HG03045 (cell line): Measurements from ENCODE around the gene STAC3.

Experiments
- ATAC-seq: cut with Tn5 transposase; IDR thresholded peaks from one replicate; pipeline ENCODE4 v1.9.1; 2021; ENCODE audit warnings: mild to moderate bottlenecking, moderate library complexity; ENCODE audit not compliant: unreplicated experiment

Gene STAC3

GRCh38 chr12:57224278-57224972 is 26.6 kb downstream of the STAC3 start:
- ATAC-seq, result no peak

GRCh38 chr12:57223191-57224165 is 27.5 kb downstream of the STAC3 start:
- ATAC-seq, result no peak

GRCh38 chr12:57222286-57223190 is 28.4 kb downstream of the STAC3 start:
- ATAC-seq, result no peak

- no peak for ATAC-seq
Measured at GRCh38 chr12:57221169-57221917, 29.6 kb downstream of the STAC3 start.

GRCh38 chr12:57220770-57221168 is 30.2 kb downstream of the STAC3 start:
- no peak for ATAC-seq

GRCh38 chr12:57219993-57220754 is 30.8 kb downstream of the STAC3 start:
- ATAC-seq, result no peak

GRCh38 chr12:57219205-57219992 is 31.6 kb downstream of the STAC3 start:
- no peak for ATAC-seq

- no peak for ATAC-seq
Measured at GRCh38 chr12:57218030-57218853, 32.7 kb downstream of the STAC3 start.

- no peak for ATAC-seq
Measured at GRCh38 chr12:57216921-57217879, 33.8 kb downstream of the STAC3 start.

- ATAC-seq, result no peak
Measured at GRCh38 chr12:57216014-57216911, 34.7 kb downstream of the STAC3 start, which contains the start of gene NXPH4. NXPH4 (plus strand) TSS chr12:57216794; CDS start chr12:57216970, 176 bp downstream.

- peak; percentile 38 for ATAC-seq
Measured at GRCh38 chr12:57215668-57216013, 35.3 kb downstream of the STAC3 start.

GRCh38 chr12:57215065-57215464 is 35.9 kb downstream of the STAC3 start:
- no peak for ATAC-seq

- ATAC-seq, result no peak
Measured at GRCh38 chr12:57214398-57214781, 36.6 kb downstream of the STAC3 start.

GRCh38 chr12:57213763-57214397 is 37.1 kb downstream of the STAC3 start:
- ATAC-seq, result no peak

- ATAC-seq, result peak; percentile 50
Measured at GRCh38 chr12:57213058-57213715, 37.8 kb downstream of the STAC3 start.
